GM12878 (cell line): ENCODE data around the gene NFATC2. TPM values are rescaled to one million over a fixed set of nuclear protein-coding genes. Genes with fewer than 3 reads are reported as not detected.

Source experiments
- ATAC-seq: fragments of 200-7000 bp; cut with Tn5 transposase; 3 replicates; pipeline ENCODE4 v1.9.1; 2020; ENCODE audit warnings: mild to moderate bottlenecking, moderate library complexity
- BruUV-seq: library from RNA; stranded (reverse); fragments of 400-500 nt; replicated peaks from 2 replicates; lab custom pipeline; 2021; lab: Mats Ljungman, UMichigan
- CTCF ChIA-PET: fragments of 300-600 bp; sonication (Branson Sonifier 250); formaldehyde crosslinking; extraction: SDS; loops from one replicate; lab custom pipeline; 2021; ENCODE audit warnings: inconsistent platforms; lab: Yijun Ruan, JAX
- POLR2A ChIA-PET: fragments of 350-600 bp; formaldehyde crosslinking; extraction: SDS; loops from one replicate; lab custom pipeline; 2021; ENCODE audit warnings: inconsistent platforms; lab: Charles Lee
- RAD21 ChIA-PET: fragments of 300-600 bp; sonication (Branson Sonifier 250); formaldehyde crosslinking; loops from one replicate; lab custom pipeline; 2023; ENCODE audit warnings: antibody characterized with exemption; ENCODE audit not compliant: unreplicated experiment; lab: Charles Lee
- SMC1A ChIA-PET: fragments of 300-600 bp; sonication (Branson Sonifier 250); formaldehyde crosslinking; loops from one replicate; lab custom pipeline; 2023; ENCODE audit not compliant: unreplicated experiment, uncharacterized antibody; lab: Charles Lee
- DNase-seq: peaks from one replicate; pipeline ENCODE4 v3.0.0-alpha.2; 2011; ENCODE audit warnings: low read depth, low spot score
- FAIRE-seq: peaks from 3 replicates; lab custom pipeline; 2011; peaks lifted over from hg19 to GRCh38; lab: Jason Lieb, UNC
- H2AFZ ChIP-seq: 2 replicates; pipeline ENCODE4 v1.6.0; 2011; ENCODE audit warnings: low read depth, low read length, control low read depth; ENCODE audit not compliant: control insufficient read depth
- H3K27ac ChIP-seq: 2 replicates; pipeline ENCODE4 v1.5.1; 2011; ENCODE audit warnings: control low read depth; ENCODE audit not compliant: control insufficient read depth, insufficient read depth
- H3K27me3 ChIP-seq, 2 experiments: replicated peaks in 1 of 2; 2 replicates each; pipeline versions ENCODE4 v1.6.0 to v1.6.1; 2011; ENCODE audit warnings: low read length in 1 of 2; ENCODE audit not compliant: control insufficient read depth in 2 of 2, insufficient read depth in 2 of 2
- H3K36me3 ChIP-seq, 2 experiments: 2 replicates each; pipeline ENCODE4 v1.5.1; 2011; ENCODE audit warnings: low read length in 1 of 2; ENCODE audit not compliant: control insufficient read depth in 2 of 2, insufficient read depth in 2 of 2
- H3K4me1 ChIP-seq: 2 replicates; pipeline ENCODE4 v1.6.1; 2011; ENCODE audit warnings: mild to moderate bottlenecking, low read length, moderate library complexity, mixed read lengths; ENCODE audit not compliant: control insufficient read depth, insufficient read depth
- H3K4me2 ChIP-seq: 2 replicates; pipeline ENCODE4 v1.6.0; 2011; ENCODE audit warnings: control low read depth; ENCODE audit not compliant: control insufficient read depth, insufficient read depth
- H3K4me3 ChIP-seq: fragments of 200-600 bp; sonication (generic); 2 replicates; pipeline ENCODE4 v1.5.1; 2016
- H3K79me2 ChIP-seq: 2 replicates; pipeline ENCODE4 v1.6.0; 2011; ENCODE audit warnings: low read length; ENCODE audit not compliant: control insufficient read depth, insufficient read depth
- H3K9ac ChIP-seq: 2 replicates; pipeline ENCODE4 v1.8.0; 2011; ENCODE audit warnings: low read length, control low read depth, mixed read lengths; ENCODE audit not compliant: control insufficient read depth, insufficient read depth
- H3K9me3 ChIP-seq: replicated peaks from 3 replicates; pipeline ENCODE4 v1.5.1; 2011; ENCODE audit warnings: mild to moderate bottlenecking, low read length; ENCODE audit not compliant: control insufficient read depth, insufficient read depth
- H4K20me1 ChIP-seq: 2 replicates; pipeline ENCODE4 v1.6.0; 2011; ENCODE audit not compliant: control insufficient read depth, insufficient read depth
- ATF7 ChIP-seq: fragments of 450-650 bp; IDR thresholded peaks from 2 replicates; pipeline ENCODE4 v1.6.1; 2016; ENCODE audit warnings: low read depth, mild to moderate bottlenecking
- CREM ChIP-seq: IDR thresholded peaks from 2 replicates; pipeline ENCODE4 v1.6.1; 2014; ENCODE audit warnings: antibody characterized with exemption, low read depth
- JUNB ChIP-seq: IDR thresholded peaks from 2 replicates; pipeline ENCODE4 v1.6.1; 2016; ENCODE audit warnings: antibody characterized with exemption, mild to moderate bottlenecking
- MTA3 ChIP-seq: IDR thresholded peaks from 2 replicates; pipeline ENCODE4 v1.6.1; 2012; ENCODE audit warnings: low read length, inconsistent platforms, borderline replicate concordance
- NFYA ChIP-seq: IDR thresholded peaks from 2 replicates; pipeline ENCODE4 v1.6.1; 2011; ENCODE audit warnings: low read depth, mild to moderate bottlenecking, low read length, improper control_type of control experiment, borderline replicate concordance
- PRDM15 ChIP-seq: fragments of 450-650 bp; formaldehyde crosslinking; IDR thresholded peaks from 2 replicates; pipeline ENCODE4 v1.4.0; 2020; ENCODE audit warnings: mild to moderate bottlenecking, moderate library complexity
- RB1 ChIP-seq: fragments of 450-650 bp; formaldehyde crosslinking; IDR thresholded peaks from 2 replicates; pipeline ENCODE4 v1.6.1; 2017; ENCODE audit warnings: mild to moderate bottlenecking, borderline replicate concordance
- RCOR1 ChIP-seq: conservative IDR thresholded peaks from 2 replicates; pipeline ENCODE4 v1.6.1; 2012; ENCODE audit warnings: low read depth, low read length, improper control_type of control experiment
- SMAD1 ChIP-seq: fragments of 450-650 bp; IDR thresholded peaks from 2 replicates; pipeline ENCODE4 v1.6.1; 2018; ENCODE audit warnings: mild to moderate bottlenecking, low read depth; ENCODE audit not compliant: partially characterized antibody
- SMC3 ChIP-seq: IDR thresholded peaks from 2 replicates; pipeline ENCODE4 v1.6.1; 2011; ENCODE audit warnings: low read length, improper control_type of control experiment, borderline replicate concordance
- WGBS: methylation state at CpG from one replicate; pipeline ENCODE4 v1.1.6; 2016; ENCODE audit warnings: low lambda C conversion rate; ENCODE audit not compliant: insufficient replicate concordance, insufficient coverage; ENCODE audit errors: missing lambda C conversion rate; 5-methylcytosine and 5-hydroxymethylcytosine counted together
- in situ Hi-C: fragments of 300-500 bp; cut with MboI; formaldehyde crosslinking; loops from 9 replicates; pipeline ENCODE4 v1.14.3; 2018; ENCODE audit warnings: mixed read lengths
- intact Hi-C: fragments of 100-400 bp; cut with micrococcal nuclease; formaldehyde crosslinking; loops from one replicate; pipeline ENCODE4 v1.14.2; 2022; ENCODE audit not compliant: unreplicated experiment
- polyA plus RNA-seq, 11 experiments: library from polyadenylated mRNA; depleted of rRNA in 4 of 11; unstranded in 6 of 11; stranded (reverse) in 5 of 11; fragments of >200 nt; fragmentation: Nextera tagmentation in 4 of 11; fragmentation: Illumina TruSeq in 1 of 11; extraction: Ambion mirVana in 4 of 11; extraction: Trizol in 1 of 11; gene quantifications; 1 replicate in 1 of 11; 2 replicates in 10 of 11; pipeline versions ENCODE4 v1.2.1 to v1.2.3, GENCODE V29; 2011 to 2016; ENCODE audit warnings: inconsistent platforms in 2 of 11, missing spikeins in 2 of 11, low read depth in 1 of 11
- total RNA-seq, 4 experiments: library from RNA; depleted of rRNA in 3 of 4; stranded (reverse); fragments of >200 nt in 3 of 4; fragmentation: Illumina TruSeq in 1 of 4; extraction: Trizol in 1 of 4; gene quantifications; 2 replicates each; pipeline versions ENCODE4 v1.2.1 to v1.2.3, GENCODE V29; 2013 to 2021

Gene NFATC2
- total and polyA plus RNA-seq, 10 of the 15 experiments (the other 5 are each of a cell fraction or from before 2014, with no cell fraction given), result 3.3 to 20.0 (median 7.3) TPM

- WGBS, result 67% methylated on average over 5 of the region's 5 CpGs
- no peak overlapping the region for H3K27ac ChIP-seq
- BruUV-seq, result no TSS peak
- DNase-seq (no peak), ATAC-seq (no peak)
- no peaks in the 10 kb centered on the region for H4K20me1 ChIP-seq
- ChIA-PET POLR2A (no interaction called here), CTCF (no interaction called here), RAD21 (no interaction called here)
- H3K9ac ChIP-seq, result no peak overlapping the region
- H3K9me3 ChIP-seq, result no peaks in the 10 kb centered on the region; the same call in 2 of the 3 replicates
- H3K27me3 ChIP-seq, result no peaks in the 10 kb centered on the region
- H3K79me2 ChIP-seq, result no peaks in the 10 kb centered on the region; the same call in 1 of the 2 replicates
- in situ Hi-C loops, result loop anchor here (5.0 kb wide), 1 partner anchor 51 kb away; no protein-coding TSS in a partner anchor
- TF ChIP-seq MTA3 (no peak), JUNB (no peak), CREM (no peak), RB1 (no peak), ATF7 (no peak), SMAD1 (no peak), PRDM15 (CRISPR knock-in tag) (no peak), RCOR1 (no peak), SMC3 (no peak), NFYA (no peak)
- TF ChIP-seq, all 136 proteins: peak for 0
- Histone ChIP-seq H3K36me3 (peaks cover 7 to 14% of the 10 kb centered on the region in 2 experiments), H2AFZ (no peak overlapping the region), H3K4me3 (no peak overlapping the region), H3K4me2 (no peak overlapping the region), H3K4me1 (no peaks in the 10 kb centered on the region)
- no peak for FAIRE-seq
- intact Hi-C loops, result loop anchor here (10.0 kb wide), 1 partner anchor 106 kb away; no protein-coding TSS in a partner anchor
- SMC1A ChIA-PET, result no interaction called here
Observed at GRCh38 chr20:51488331-51488730, 54.2 kb downstream of the NFATC2 start.
